ENCODE data around the gene NOTCH3.

The NOTCH3 gene

GRCh38 chr19:15126131-15126910, 74.5 kb downstream of the NOTCH3 start:
- TF ChIP-seq CTCF (IDR thresholded peaks at IDR 0.05; ENCODE audit: low read depth, low read length), result no peak
- H3K4me3 ChIP-seq (ENCODE audit: low read depth, low read length), result peak overlapping the region; percentile 87

- peak overlapping the region; percentile 87 for H3K4me3 ChIP-seq (ENCODE audit: low read depth, low read length)
- no peak for TF ChIP-seq CTCF (IDR thresholded peaks at IDR 0.05; ENCODE audit: low read depth, low read length)
These were observed 75.3 kb downstream of the NOTCH3 start for GRCh38 chr19:15125232-15126067.

GRCh38 chr19:15124572-15125231, 76.1 kb downstream of the NOTCH3 start:
- H3K4me3 ChIP-seq (ENCODE audit: low read depth, low read length), result peak overlapping the region; percentile 87
- TF ChIP-seq CTCF (IDR thresholded peaks at IDR 0.05; ENCODE audit: low read depth, low read length), result no peak

- no peak for TF ChIP-seq CTCF (IDR thresholded peaks at IDR 0.05; ENCODE audit: low read depth, low read length)
- peak overlapping the region; percentile 87 for H3K4me3 ChIP-seq (ENCODE audit: low read depth, low read length)
These were observed 76.9 kb downstream of the NOTCH3 start for GRCh38 chr19:15123900-15124299.

- no peak for TF ChIP-seq CTCF (IDR thresholded peaks at IDR 0.05; ENCODE audit: low read depth, low read length)
- H3K4me3 ChIP-seq (ENCODE audit: low read depth, low read length), result no peak overlapping the region
These were observed 77.5 kb downstream of the NOTCH3 start for GRCh38 chr19:15123031-15123890.

- no peak overlapping the region for H3K4me3 ChIP-seq (ENCODE audit: low read depth, low read length)
- TF ChIP-seq CTCF (IDR thresholded peaks at IDR 0.05; ENCODE audit: low read depth, low read length), result no peak
These were observed 78.3 kb downstream of the NOTCH3 start for GRCh38 chr19:15122331-15123030.
